ENCODE results near the gene SORBS2. TPM values are rescaled to one million over a fixed set of nuclear protein-coding genes. Genes with fewer than 3 reads are reported as not detected.

Gene SORBS2
- total RNA-seq, 1 experiment from 2014 or later, result 9.7 TPM

- 100% methylated on average over 2 of the region's 9 CpGs for WGBS (ENCODE audit: extremely low coverage, insufficient read length, low lambda C conversion rate)
- H3K23me2 ChIP-seq (ENCODE audit: insufficient read length, low read depth, low read length, poor library complexity, severe bottlenecking), result no peaks in the 10 kb centered on the region
- no peak overlapping the region for H3K27ac ChIP-seq (ENCODE audit: insufficient read length, low read depth, low read length)
- no peaks in the 10 kb centered on the region for H4K20me1 ChIP-seq (ENCODE audit: control insufficient read depth, insufficient read depth, insufficient read length)
- H3K36me3 Mint-ChIP-seq (ENCODE audit: insufficient read depth in 1 of 3, low read depth in 3 of 3), result peaks cover 0 to 11% (median 0%) of the 10 kb centered on the region in 3 experiments; a peak in 2 of 7 replicates
- H3K9me3 Mint-ChIP-seq, result no peaks in the 10 kb centered on the region
- no peaks in the 10 kb centered on the region; the same call in 1 of the 2 replicates for H3K79me2 ChIP-seq (ENCODE audit: insufficient read depth, low read length)
- no peak overlapping the region for H4K8ac ChIP-seq (replicated peaks; ENCODE audit: insufficient read length, low read depth, low read length)
- no peak overlapping the region for H3T11ph ChIP-seq (ENCODE audit: low read length)
- H3K4me2 ChIP-seq (ENCODE audit: insufficient read depth, insufficient read length, low read length), result no peak overlapping the region
- no peak for DNase-seq
- no peak overlapping the region for H2AK5ac ChIP-seq (ENCODE audit: insufficient read length, low read length)
- no peak overlapping the region for H4K91ac ChIP-seq (ENCODE audit: insufficient read length, low read depth, low read length)
- no peak overlapping the region for H3K56ac ChIP-seq (ENCODE audit: insufficient read length, low read depth, low read length)
- no peak overlapping the region for H2BK15ac ChIP-seq (ENCODE audit: low read depth, low read length)
- H4K5ac ChIP-seq (ENCODE audit: insufficient read length, low read depth, low read length), result no peak overlapping the region
- no peak overlapping the region for H2AFZ ChIP-seq (ENCODE audit: low read length)
- H3K9ac ChIP-seq (ENCODE audit: extremely low read depth, insufficient read length, low read length), result no peak overlapping the region
- no peak overlapping the region for H2BK5ac ChIP-seq (ENCODE audit: insufficient read length, low read length)
- H3K27me3 Mint-ChIP-seq (ENCODE audit: low read depth), result no peaks in the 10 kb centered on the region
- H2BK12ac ChIP-seq (ENCODE audit: insufficient read length, low read depth, low read length), result no peak overlapping the region
- peaks cover 0 to 13% of the 10 kb centered on the region in 2 experiments; a peak in 2 of 4 replicates for H3K4me1 Mint-ChIP-seq
- no peak for TF ChIP-seq CTCF (conservative IDR thresholded peaks at IDR 0.05)
- no peak overlapping the region for H3K4ac ChIP-seq (ENCODE audit: low read depth, low read length)
- no peak overlapping the region for H3K4me3 Mint-ChIP-seq
- H3K14ac ChIP-seq (ENCODE audit: insufficient read depth, low read length), result no peak overlapping the region
- no peaks in the 10 kb centered on the region for H3K79me1 ChIP-seq (ENCODE audit: insufficient read depth, low read depth, low read length, poor library complexity, severe bottlenecking)
- H3K27ac Mint-ChIP-seq, result peak overlapping the region in 1 of 3 experiments; percentile 21; a peak in 1 of 7 replicates
- no peak overlapping the region for H3K23ac ChIP-seq (ENCODE audit: insufficient read length, low read depth, low read length)
- no peaks in the 10 kb centered on the region for H3K9me3 ChIP-seq (ENCODE audit: control insufficient read depth, low read depth, low read length)
- H3K18ac ChIP-seq (ENCODE audit: insufficient read length, low read depth, low read length), result no peak overlapping the region
- no peak overlapping the region for H2BK20ac ChIP-seq (ENCODE audit: low read depth, low read length, poor library complexity, severe bottlenecking)
- no peaks in the 10 kb centered on the region for H3K27me3 ChIP-seq (ENCODE audit: insufficient read depth, low read length)
- no peak overlapping the region for H2BK120ac ChIP-seq (ENCODE audit: low read depth, low read length, poor library complexity, severe bottlenecking)
- H3K4me1 ChIP-seq (ENCODE audit: insufficient read depth, low read length), result 0 out of 2 replicates have a peak, but pooled peaks cover 4% of the 10 kb centered on the region
Measured at GRCh38 chr4:185761352-185762235, 50.4 kb downstream of the SORBS2 start.
